ENCODE data around the gene TEX28.

Gene TEX28

DNA sequence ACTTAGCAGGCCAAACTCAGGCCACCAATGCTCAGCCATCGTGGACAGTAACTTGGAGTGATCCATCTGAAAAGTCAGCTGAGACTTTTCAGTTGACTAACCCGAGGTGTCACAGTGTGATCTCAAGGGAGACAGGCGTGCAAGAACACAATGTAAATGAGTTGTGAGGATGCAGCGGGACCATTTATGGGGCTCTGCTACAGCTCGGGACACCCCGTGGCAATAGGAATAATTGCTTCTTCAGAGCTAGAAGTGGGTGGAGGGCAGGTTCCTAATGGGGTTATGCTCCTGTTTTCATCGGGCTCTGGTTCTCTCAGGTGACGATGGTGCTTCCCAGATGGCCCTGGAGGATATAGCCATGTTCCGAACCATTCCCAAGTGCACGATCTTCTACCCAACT is 28.0 kb upstream of the TEX28 start:
- no peak for DNase-seq (ENCODE audit: low spot score)
- TF ChIP-seq, protein P1, sequence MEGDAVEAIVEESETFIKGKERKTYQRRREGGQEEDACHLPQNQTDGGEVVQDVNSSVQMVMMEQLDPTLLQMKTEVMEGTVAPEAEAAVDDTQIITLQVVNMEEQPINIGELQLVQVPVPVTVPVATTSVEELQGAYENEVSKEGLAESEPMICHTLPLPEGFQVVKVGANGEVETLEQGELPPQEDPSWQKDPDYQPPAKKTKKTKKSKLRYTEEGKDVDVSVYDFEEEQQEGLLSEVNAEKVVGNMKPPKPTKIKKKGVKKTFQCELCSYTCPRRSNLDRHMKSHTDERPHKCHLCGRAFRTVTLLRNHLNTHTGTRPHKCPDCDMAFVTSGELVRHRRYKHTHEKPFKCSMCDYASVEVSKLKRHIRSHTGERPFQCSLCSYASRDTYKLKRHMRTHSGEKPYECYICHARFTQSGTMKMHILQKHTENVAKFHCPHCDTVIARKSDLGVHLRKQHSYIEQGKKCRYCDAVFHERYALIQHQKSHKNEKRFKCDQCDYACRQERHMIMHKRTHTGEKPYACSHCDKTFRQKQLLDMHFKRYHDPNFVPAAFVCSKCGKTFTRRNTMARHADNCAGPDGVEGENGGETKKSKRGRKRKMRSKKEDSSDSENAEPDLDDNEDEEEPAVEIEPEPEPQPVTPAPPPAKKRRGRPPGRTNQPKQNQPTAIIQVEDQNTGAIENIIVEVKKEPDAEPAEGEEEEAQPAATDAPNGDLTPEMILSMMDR (IDR thresholded peaks at IDR 0.05; ENCODE audit: extremely low read depth, insufficient read depth, missing control alignments) = no peak
- in situ Hi-C loops (cut with MboI; ENCODE audit: low pct_unique_long_range_greater_than_20kb, low sequenced_read_pairs, unreplicated experiment) = no loop called here

DNA sequence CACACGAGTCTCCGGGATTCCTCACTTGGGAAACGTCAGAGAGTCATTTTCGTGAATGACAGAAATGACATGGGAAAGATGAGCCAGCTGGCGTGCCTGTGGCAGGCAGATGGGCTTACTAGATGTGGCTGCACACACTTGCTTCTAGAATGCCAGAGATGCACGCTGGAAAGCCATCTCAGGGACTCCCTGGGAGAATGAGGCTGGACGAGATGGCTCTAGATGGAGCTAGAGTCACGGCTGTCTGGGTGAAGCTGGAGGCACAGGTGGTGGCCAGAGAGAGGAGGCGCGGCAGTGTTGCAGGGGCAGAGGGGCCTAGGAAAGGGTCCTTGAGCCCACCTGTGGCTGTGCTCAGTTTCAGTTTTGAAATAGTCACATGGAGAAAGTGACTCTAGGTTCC is 26.7 kb upstream of the TEX28 start:
- in situ Hi-C loops (cut with MboI; ENCODE audit: low pct_unique_long_range_greater_than_20kb, low sequenced_read_pairs, unreplicated experiment) = no loop called here
- no peak for DNase-seq (ENCODE audit: low spot score)
- TF ChIP-seq, protein P1 (IDR thresholded peaks at IDR 0.05; ENCODE audit: extremely low read depth, insufficient read depth, missing control alignments) = peak; percentile 25

DNA sequence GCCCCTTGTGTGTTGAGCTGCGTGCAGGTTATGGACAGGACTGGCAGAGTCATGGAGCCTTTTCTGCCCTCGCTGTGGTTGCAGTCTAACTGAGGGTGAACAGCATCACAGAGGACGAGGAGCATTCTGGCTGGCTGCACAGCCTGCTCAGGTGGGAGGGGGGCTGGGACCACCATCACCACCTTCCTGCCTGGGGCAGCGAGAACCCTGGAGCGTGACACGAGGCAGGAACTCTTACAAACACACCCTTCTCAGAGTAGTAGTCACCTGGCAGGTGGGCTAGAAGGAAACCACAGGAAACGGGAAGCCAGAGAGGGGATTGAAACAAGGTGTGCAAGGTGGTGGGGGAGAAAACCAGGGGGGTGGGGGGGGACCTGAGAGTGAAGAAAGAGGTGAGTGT is 26.2 kb upstream of the TEX28 start:
- TF ChIP-seq, protein P1 (IDR thresholded peaks at IDR 0.05; ENCODE audit: extremely low read depth, insufficient read depth, missing control alignments) = no peak
- in situ Hi-C loops (cut with MboI; ENCODE audit: low pct_unique_long_range_greater_than_20kb, low sequenced_read_pairs, unreplicated experiment) = no loop called here
- DNase-seq (ENCODE audit: low spot score) = no peak

DNA sequence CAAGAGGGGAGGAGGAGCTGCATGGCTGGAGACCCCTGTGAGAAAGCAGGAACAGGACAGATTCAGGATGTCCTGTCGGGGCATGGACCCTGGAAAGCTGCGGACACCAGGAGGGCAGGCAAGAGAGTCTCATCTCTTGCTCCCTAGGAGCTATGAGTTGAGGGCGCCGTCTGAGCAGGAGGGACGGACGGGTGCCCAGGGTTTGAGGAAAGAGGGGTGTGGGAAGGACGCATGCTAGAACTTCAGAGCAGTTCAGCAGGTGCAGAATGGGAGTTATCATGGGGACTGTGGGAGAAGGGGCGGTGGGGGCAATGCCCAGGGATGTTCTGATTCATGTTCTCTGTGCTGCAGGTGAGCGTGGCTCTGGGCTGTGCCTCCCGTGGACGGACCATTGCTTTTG is 25.5 kb upstream of the TEX28 start:
- DNase-seq (ENCODE audit: low spot score) = no peak
- TF ChIP-seq, protein P1 (IDR thresholded peaks at IDR 0.05; ENCODE audit: extremely low read depth, insufficient read depth, missing control alignments) = no peak
- in situ Hi-C loops (cut with MboI; ENCODE audit: low pct_unique_long_range_greater_than_20kb, low sequenced_read_pairs, unreplicated experiment) = no loop called here

DNA sequence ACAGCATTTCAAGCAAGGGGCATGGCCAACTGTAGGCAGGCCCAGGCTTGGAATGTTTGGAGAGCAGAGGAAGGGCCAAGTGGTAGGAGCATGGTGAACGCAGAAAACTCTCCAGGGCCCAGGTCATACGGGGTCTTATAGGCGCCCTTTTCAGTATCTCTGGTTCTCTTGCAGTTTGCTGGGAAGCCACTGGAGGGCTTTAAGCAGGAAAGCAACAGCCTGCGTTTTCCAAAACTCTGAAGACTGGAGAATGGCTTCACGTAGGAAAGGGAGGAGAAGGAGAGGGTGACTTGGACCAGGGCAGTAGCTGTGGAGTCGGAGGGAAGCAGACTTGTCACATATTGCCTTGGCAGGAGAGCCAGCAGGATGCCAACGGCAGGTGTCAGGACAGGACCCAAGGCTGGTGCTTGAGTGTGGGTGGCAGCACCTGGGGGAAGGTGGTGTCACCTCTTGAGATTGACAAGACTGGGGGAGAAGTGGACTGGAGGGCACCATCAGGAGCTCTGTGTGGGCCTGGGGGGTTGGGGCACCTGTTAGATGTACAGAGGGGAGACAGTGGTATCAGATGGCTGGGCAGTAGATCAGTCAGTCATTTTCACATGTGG is 22.6 kb upstream of the TEX28 start:
- in situ Hi-C loops (cut with MboI; ENCODE audit: low pct_unique_long_range_greater_than_20kb, low sequenced_read_pairs, unreplicated experiment) = no loop called here
- TF ChIP-seq, protein P1 (IDR thresholded peaks at IDR 0.05; ENCODE audit: extremely low read depth, insufficient read depth, missing control alignments) = no peak
- DNase-seq (ENCODE audit: low spot score) = no peak

DNA sequence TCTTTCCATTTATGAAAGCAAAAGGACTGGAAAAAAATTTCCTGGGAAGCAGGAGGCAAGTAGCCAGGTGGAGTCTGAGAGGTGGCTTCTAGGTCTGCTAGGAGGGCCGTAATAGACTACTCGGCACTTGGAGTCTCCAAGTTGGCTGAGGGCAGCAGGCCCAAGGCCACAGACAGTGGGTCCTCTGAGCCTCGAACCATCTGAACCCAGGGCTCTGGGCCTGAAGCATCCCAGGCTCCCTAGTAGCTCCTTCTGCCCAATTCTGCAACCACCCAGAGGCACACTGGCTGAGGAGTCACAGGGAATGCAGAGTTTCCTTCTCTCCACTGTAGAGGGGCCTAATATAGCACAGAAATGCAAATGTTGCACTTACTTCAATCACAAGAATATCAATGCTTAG is 20.5 kb upstream of the TEX28 start:
- TF ChIP-seq, protein P1 (IDR thresholded peaks at IDR 0.05; ENCODE audit: extremely low read depth, insufficient read depth, missing control alignments) = no peak
- DNase-seq (ENCODE audit: low spot score) = no peak
- in situ Hi-C loops (cut with MboI; ENCODE audit: low pct_unique_long_range_greater_than_20kb, low sequenced_read_pairs, unreplicated experiment) = no loop called here

DNA sequence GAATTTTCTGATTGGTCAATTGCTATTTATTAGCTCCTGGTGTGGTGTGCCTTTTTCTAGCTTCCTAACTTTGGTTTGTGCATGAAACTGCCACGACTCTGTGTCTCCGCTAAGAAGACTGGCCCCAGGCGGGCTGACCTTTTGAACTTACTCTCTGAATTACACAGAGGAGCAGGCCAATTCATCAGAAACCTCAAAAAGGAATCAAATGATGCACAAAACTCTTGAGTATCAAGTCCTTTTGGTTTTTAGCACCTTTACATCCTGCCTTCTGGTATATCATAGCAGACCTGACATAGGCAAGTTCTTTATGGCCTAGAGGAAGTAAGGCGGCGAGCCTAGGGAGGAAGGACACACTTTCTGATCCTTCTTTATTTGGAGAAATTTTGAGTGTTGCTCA is 18.2 kb upstream of the TEX28 start:
- TF ChIP-seq, protein P1 (IDR thresholded peaks at IDR 0.05; ENCODE audit: extremely low read depth, insufficient read depth, missing control alignments) = no peak
- in situ Hi-C loops (cut with MboI; ENCODE audit: low pct_unique_long_range_greater_than_20kb, low sequenced_read_pairs, unreplicated experiment) = no loop called here
- DNase-seq (ENCODE audit: low spot score) = peak; percentile 52

Data from GM13977 (cell line).